Measurements from ENCODE around the gene ADGRG1.

Gene ADGRG1

GRCh38 chr16:57606147-57606846 lies 22.1 kb upstream of the ADGRG1 start:
- H3K9ac ChIP-seq (ENCODE audit: low read length in 2 of 2): no peak overlapping the region
- H3K36me3 ChIP-seq (ENCODE audit: control insufficient read depth in 2 of 2, insufficient read depth in 2 of 2, low read length in 2 of 2): no peaks in the 10 kb centered on the region
- peaks cover 5% of the 10 kb centered on the region for H3K4me1 ChIP-seq (ENCODE audit: control insufficient read depth, insufficient read depth, low read length)
- no peaks in the 10 kb centered on the region for H3K9me3 ChIP-seq (ENCODE audit: control insufficient read depth in 2 of 2, low read length in 2 of 2)
- no peak overlapping the region for H3K27ac ChIP-seq (ENCODE audit: low read length)
- H3K4me3 ChIP-seq (ENCODE audit: low read length in 2 of 2): no peak overlapping the region
- peaks cover 7 to 24% of the 10 kb centered on the region in 2 donors for H3K27me3 ChIP-seq (ENCODE audit: control insufficient read depth in 1 of 2, insufficient read depth in 2 of 2, low read length in 2 of 2)

- Histone ChIP-seq H3K27ac (ENCODE audit: low read length) (no peak overlapping the region), H3K4me1 (ENCODE audit: control insufficient read depth, insufficient read depth, low read length) (peaks cover 5% of the 10 kb centered on the region), H3K9me3 (ENCODE audit: control insufficient read depth in 2 of 2, low read length in 2 of 2) (no peaks in the 10 kb centered on the region), H3K27me3 (ENCODE audit: control insufficient read depth in 1 of 2, insufficient read depth in 2 of 2, low read length in 2 of 2) (peaks cover 7 to 20% of the 10 kb centered on the region in 2 donors), H3K4me3 (ENCODE audit: low read length in 2 of 2) (no peak overlapping the region), H3K9ac (ENCODE audit: low read length in 2 of 2) (no peak overlapping the region), H3K36me3 (ENCODE audit: control insufficient read depth in 2 of 2, insufficient read depth in 2 of 2, low read length in 2 of 2) (no peaks in the 10 kb centered on the region)
Measured at GRCh38 chr16:57606847-57607501, 21.5 kb upstream of the ADGRG1 start.

GRCh38 chr16:57607676-57608461 lies 20.6 kb upstream of the ADGRG1 start:
- Histone ChIP-seq H3K9ac (ENCODE audit: low read length in 2 of 2) (no peak overlapping the region), H3K27ac (ENCODE audit: low read length) (no peak overlapping the region), H3K9me3 (ENCODE audit: control insufficient read depth in 2 of 2, low read length in 2 of 2) (no peaks in the 10 kb centered on the region), H3K27me3 (ENCODE audit: control insufficient read depth in 1 of 2, insufficient read depth in 2 of 2, low read length in 2 of 2) (peaks cover 7 to 19% of the 10 kb centered on the region in 2 donors), H3K36me3 (ENCODE audit: control insufficient read depth in 2 of 2, insufficient read depth in 2 of 2, low read length in 2 of 2) (no peaks in the 10 kb centered on the region), H3K4me1 (ENCODE audit: control insufficient read depth, insufficient read depth, low read length) (peaks cover 5% of the 10 kb centered on the region), H3K4me3 (ENCODE audit: low read length in 2 of 2) (no peak overlapping the region)

- Histone ChIP-seq H3K9ac (ENCODE audit: low read length in 2 of 2) (no peak overlapping the region), H3K36me3 (ENCODE audit: control insufficient read depth in 2 of 2, insufficient read depth in 2 of 2, low read length in 2 of 2) (no peaks in the 10 kb centered on the region), H3K4me1 (ENCODE audit: control insufficient read depth, insufficient read depth, low read length) (peaks cover 5% of the 10 kb centered on the region), H3K27ac (ENCODE audit: low read length) (no peak overlapping the region), H3K9me3 (ENCODE audit: control insufficient read depth in 2 of 2, low read length in 2 of 2) (no peaks in the 10 kb centered on the region), H3K4me3 (ENCODE audit: low read length in 2 of 2) (no peak overlapping the region), H3K27me3 (ENCODE audit: control insufficient read depth in 1 of 2, insufficient read depth in 2 of 2, low read length in 2 of 2) (peaks cover 7 to 16% of the 10 kb centered on the region in 2 donors)
Measured at GRCh38 chr16:57608462-57609113, 19.8 kb upstream of the ADGRG1 start.

GRCh38 chr16:57609541-57610401 lies 18.7 kb upstream of the ADGRG1 start:
- no peaks in the 10 kb centered on the region for H3K9me3 ChIP-seq (ENCODE audit: control insufficient read depth in 2 of 2, low read length in 2 of 2)
- H3K36me3 ChIP-seq (ENCODE audit: control insufficient read depth in 2 of 2, insufficient read depth in 2 of 2, low read length in 2 of 2): no peaks in the 10 kb centered on the region
- H3K9ac ChIP-seq (ENCODE audit: low read length in 2 of 2): no peak overlapping the region
- no peak overlapping the region for H3K27ac ChIP-seq (ENCODE audit: low read length)
- H3K4me1 ChIP-seq (ENCODE audit: control insufficient read depth, insufficient read depth, low read length): peaks cover 5% of the 10 kb centered on the region
- H3K4me3 ChIP-seq (ENCODE audit: low read length in 2 of 2): no peak overlapping the region
- peaks cover 7 to 15% of the 10 kb centered on the region in 2 donors for H3K27me3 ChIP-seq (ENCODE audit: control insufficient read depth in 1 of 2, insufficient read depth in 2 of 2, low read length in 2 of 2)

- H3K27me3 ChIP-seq (ENCODE audit: control insufficient read depth in 1 of 2, insufficient read depth in 2 of 2, low read length in 2 of 2): peaks cover 4 to 15% of the 10 kb centered on the region in 2 donors
- no peak overlapping the region for H3K4me3 ChIP-seq (ENCODE audit: low read length in 2 of 2)
- no peaks in the 10 kb centered on the region for H3K9me3 ChIP-seq (ENCODE audit: control insufficient read depth in 2 of 2, low read length in 2 of 2)
- H3K36me3 ChIP-seq (ENCODE audit: control insufficient read depth in 2 of 2, insufficient read depth in 2 of 2, low read length in 2 of 2): no peaks in the 10 kb centered on the region
- peaks cover 5% of the 10 kb centered on the region for H3K4me1 ChIP-seq (ENCODE audit: control insufficient read depth, insufficient read depth, low read length)
- H3K9ac ChIP-seq (ENCODE audit: low read length in 2 of 2): no peak overlapping the region
- no peak overlapping the region for H3K27ac ChIP-seq (ENCODE audit: low read length)
Measured at GRCh38 chr16:57610611-57611010, 17.8 kb upstream of the ADGRG1 start.

GRCh38 chr16:57611181-57611580 lies 17.2 kb upstream of the ADGRG1 start:
- Histone ChIP-seq H3K9ac (ENCODE audit: low read length in 2 of 2) (no peak overlapping the region), H3K36me3 (ENCODE audit: control insufficient read depth in 2 of 2, insufficient read depth in 2 of 2, low read length in 2 of 2) (no peaks in the 10 kb centered on the region), H3K9me3 (ENCODE audit: control insufficient read depth in 2 of 2, low read length in 2 of 2) (no peaks in the 10 kb centered on the region), H3K27ac (ENCODE audit: low read length) (no peak overlapping the region), H3K27me3 (ENCODE audit: control insufficient read depth in 1 of 2, insufficient read depth in 2 of 2, low read length in 2 of 2) (peaks cover 4 to 15% of the 10 kb centered on the region in 2 donors), H3K4me3 (ENCODE audit: low read length in 2 of 2) (no peak overlapping the region), H3K4me1 (ENCODE audit: control insufficient read depth, insufficient read depth, low read length) (peaks cover 5% of the 10 kb centered on the region)

- no peak overlapping the region for H3K27ac ChIP-seq (ENCODE audit: low read length)
- no peak overlapping the region for H3K4me3 ChIP-seq (ENCODE audit: low read length in 2 of 2)
- H3K27me3 ChIP-seq (ENCODE audit: control insufficient read depth in 1 of 2, insufficient read depth in 2 of 2, low read length in 2 of 2): peaks cover 4 to 15% of the 10 kb centered on the region in 2 donors
- H3K36me3 ChIP-seq (ENCODE audit: control insufficient read depth in 2 of 2, insufficient read depth in 2 of 2, low read length in 2 of 2): no peaks in the 10 kb centered on the region
- H3K4me1 ChIP-seq (ENCODE audit: control insufficient read depth, insufficient read depth, low read length): peaks cover 5% of the 10 kb centered on the region
- no peaks in the 10 kb centered on the region for H3K9me3 ChIP-seq (ENCODE audit: control insufficient read depth in 2 of 2, low read length in 2 of 2)
- no peak overlapping the region for H3K9ac ChIP-seq (ENCODE audit: low read length in 2 of 2)
Measured at GRCh38 chr16:57611706-57612105, 16.7 kb upstream of the ADGRG1 start.

- peaks cover 4 to 15% of the 10 kb centered on the region in 2 donors for H3K27me3 ChIP-seq (ENCODE audit: control insufficient read depth in 1 of 2, insufficient read depth in 2 of 2, low read length in 2 of 2)
- no peaks in the 10 kb centered on the region for H3K9me3 ChIP-seq (ENCODE audit: control insufficient read depth in 2 of 2, low read length in 2 of 2)
- no peak overlapping the region for H3K9ac ChIP-seq (ENCODE audit: low read length in 2 of 2)
- H3K4me3 ChIP-seq (ENCODE audit: low read length in 2 of 2): no peak overlapping the region
- no peak overlapping the region for H3K27ac ChIP-seq (ENCODE audit: low read length)
- no peaks in the 10 kb centered on the region for H3K36me3 ChIP-seq (ENCODE audit: control insufficient read depth in 2 of 2, insufficient read depth in 2 of 2, low read length in 2 of 2)
- H3K4me1 ChIP-seq (ENCODE audit: control insufficient read depth, insufficient read depth, low read length): peaks cover 5% of the 10 kb centered on the region
Measured at GRCh38 chr16:57612494-57612893, 15.9 kb upstream of the ADGRG1 start.

GRCh38 chr16:57613514-57613913 lies 14.9 kb upstream of the ADGRG1 start:
- Histone ChIP-seq H3K27ac (ENCODE audit: low read length) (no peak overlapping the region), H3K9ac (ENCODE audit: low read length in 2 of 2) (no peak overlapping the region), H3K36me3 (ENCODE audit: control insufficient read depth in 2 of 2, insufficient read depth in 2 of 2, low read length in 2 of 2) (no peaks in the 10 kb centered on the region), H3K4me3 (ENCODE audit: low read length in 2 of 2) (no peak overlapping the region), H3K4me1 (ENCODE audit: control insufficient read depth, insufficient read depth, low read length) (peaks cover 5% of the 10 kb centered on the region), H3K9me3 (ENCODE audit: control insufficient read depth in 2 of 2, low read length in 2 of 2) (no peaks in the 10 kb centered on the region), H3K27me3 (ENCODE audit: control insufficient read depth in 1 of 2, insufficient read depth in 2 of 2, low read length in 2 of 2) (peaks cover 4 to 10% of the 10 kb centered on the region in 2 donors)
